DMS79 (cell line): Measurements from ENCODE around the gene REC114.
"Not testable (repeated sequence)": the region's sequence is repeated elsewhere in the genome, so short reads cannot be mapped to it uniquely, and the experiment has no call there.

ENCODE experiments used
- DNase-seq: peaks from one replicate; lab custom pipeline; 2025; lab: John Stamatoyannopoulos, UW

The REC114 gene

GRCh38 chr15:73455876-73456275 lies 12.9 kb downstream of the REC114 start:
- DNase-seq = no peak

- no peak for DNase-seq
Observed at GRCh38 chr15:73457334-73457733, 14.4 kb downstream of the REC114 start.

- no peak for DNase-seq
Observed at GRCh38 chr15:73460662-73461061, 17.7 kb downstream of the REC114 start.

- no peak for DNase-seq
Observed at GRCh38 chr15:73464602-73465001, 21.6 kb downstream of the REC114 start.

- no peak for DNase-seq
Observed at GRCh38 chr15:73467758-73468157, 24.8 kb downstream of the REC114 start.

- no peak for DNase-seq
Observed at GRCh38 chr15:73474785-73475184, 31.8 kb downstream of the REC114 start.

- no peak for DNase-seq
Observed at GRCh38 chr15:73476704-73477216, 33.8 kb downstream of the REC114 start.

- no peak for DNase-seq
Observed at GRCh38 chr15:73480050-73480449, 37.1 kb downstream of the REC114 start.

- DNase-seq = no peak
Observed at GRCh38 chr15:73482166-73482565, 39.2 kb downstream of the REC114 start.

- DNase-seq = no peak
Observed at GRCh38 chr15:73483053-73483452, 40.1 kb downstream of the REC114 start.

- DNase-seq = no peak
Observed at GRCh38 chr15:73485372-73485771, 42.4 kb downstream of the REC114 start.

GRCh38 chr15:73485885-73486284 lies 42.9 kb downstream of the REC114 start:
- DNase-seq = not testable (repeated sequence)

- no peak for DNase-seq
Observed at GRCh38 chr15:73488698-73489097, 45.7 kb downstream of the REC114 start.

- no peak for DNase-seq
Observed at GRCh38 chr15:73493922-73494321, 51.0 kb downstream of the REC114 start.

GRCh38 chr15:73495181-73495580 lies 52.2 kb downstream of the REC114 start:
- no peak for DNase-seq

GRCh38 chr15:73500696-73501095 lies 57.7 kb downstream of the REC114 start:
- DNase-seq = no peak

GRCh38 chr15:73504885-73505284 lies 61.9 kb downstream of the REC114 start:
- DNase-seq = no peak

GRCh38 chr15:73515527-73515926 lies 72.6 kb downstream of the REC114 start:
- DNase-seq = no peak

- no peak for DNase-seq
Observed at GRCh38 chr15:73517566-73517965, 74.6 kb downstream of the REC114 start.

- no peak for DNase-seq
Observed at GRCh38 chr15:73518180-73518862, 75.4 kb downstream of the REC114 start.

GRCh38 chr15:73518876-73519733 lies 76.1 kb downstream of the REC114 start:
- no peak for DNase-seq

GRCh38 chr15:73522011-73522410 lies 79.0 kb downstream of the REC114 start:
- no peak for DNase-seq

- DNase-seq = no peak
Observed at GRCh38 chr15:73524919-73525318, 82.0 kb downstream of the REC114 start.
